Breast epithelium (tissue), 3 donors: ENCODE measurements around the gene SPTBN1.

Source experiments
- POLR2A ChIP-seq: fragments of 450-650 bp; IDR thresholded peaks from one replicate; pipeline ENCODE4 v1.6.1; 2016; ENCODE audit warnings: antibody characterized with exemption, mild to moderate bottlenecking, moderate library complexity
- POLR2AphosphoS5 ChIP-seq, 3 donors: sonication (generic); formaldehyde crosslinking; IDR thresholded peaks; one replicate each; pipeline ENCODE4 v1.6.1; 2017; ENCODE audit warnings: antibody characterized with exemption in 3 of 3
- TF ChIP-seq, protein P1 (sequence below), 3 donors: fragments of 450-650 bp; IDR thresholded peaks; one replicate each; pipeline ENCODE4 v1.5.1; 2016 to 2017; ENCODE audit warnings: antibody characterized with exemption in 3 of 3, mild to moderate bottlenecking in 3 of 3, moderate library complexity in 3 of 3

GRCh38 chr2:54409752-54410151 lies 46.4 kb upstream of the SPTBN1 start:
- TF ChIP-seq, protein P1, sequence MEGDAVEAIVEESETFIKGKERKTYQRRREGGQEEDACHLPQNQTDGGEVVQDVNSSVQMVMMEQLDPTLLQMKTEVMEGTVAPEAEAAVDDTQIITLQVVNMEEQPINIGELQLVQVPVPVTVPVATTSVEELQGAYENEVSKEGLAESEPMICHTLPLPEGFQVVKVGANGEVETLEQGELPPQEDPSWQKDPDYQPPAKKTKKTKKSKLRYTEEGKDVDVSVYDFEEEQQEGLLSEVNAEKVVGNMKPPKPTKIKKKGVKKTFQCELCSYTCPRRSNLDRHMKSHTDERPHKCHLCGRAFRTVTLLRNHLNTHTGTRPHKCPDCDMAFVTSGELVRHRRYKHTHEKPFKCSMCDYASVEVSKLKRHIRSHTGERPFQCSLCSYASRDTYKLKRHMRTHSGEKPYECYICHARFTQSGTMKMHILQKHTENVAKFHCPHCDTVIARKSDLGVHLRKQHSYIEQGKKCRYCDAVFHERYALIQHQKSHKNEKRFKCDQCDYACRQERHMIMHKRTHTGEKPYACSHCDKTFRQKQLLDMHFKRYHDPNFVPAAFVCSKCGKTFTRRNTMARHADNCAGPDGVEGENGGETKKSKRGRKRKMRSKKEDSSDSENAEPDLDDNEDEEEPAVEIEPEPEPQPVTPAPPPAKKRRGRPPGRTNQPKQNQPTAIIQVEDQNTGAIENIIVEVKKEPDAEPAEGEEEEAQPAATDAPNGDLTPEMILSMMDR (IDR thresholded peaks at IDR 0.05) = no peak
- TF ChIP-seq POLR2A (no peak), POLR2AphosphoS5 (IDR thresholded peaks at IDR 0.05) (no peak)
